ENCODE results near the gene CDKN1B.

CDKN1B gene

GRCh38 chr12:12716793-12717585 is at the start of gene CDKN1B:
Gene CDKN1B, plus strand, starts transcription at chr12:12717368. Its CDS starts 472 bp downstream, at chr12:12717840.
- DNase-seq, result peak; percentile 84

DNA sequence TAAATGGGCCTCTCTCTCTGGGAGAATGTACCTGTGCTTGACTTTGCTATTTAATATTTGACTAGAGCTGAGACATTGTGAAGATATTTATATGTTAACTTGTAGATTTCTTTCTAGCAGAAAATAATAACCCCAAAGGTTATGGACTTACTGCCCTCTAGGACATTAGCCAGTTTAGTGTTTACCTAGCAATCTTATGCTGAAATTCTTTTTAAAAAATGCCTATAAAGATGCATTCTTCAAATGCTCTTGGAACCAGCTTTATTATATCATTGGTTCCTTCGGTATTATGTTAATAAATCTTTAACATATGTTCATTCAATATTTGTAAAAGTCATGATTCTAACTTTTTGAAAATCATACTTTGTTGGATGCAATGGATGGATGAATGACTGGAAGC is 49.2 kb upstream of the CDKN1B start:
- DNase-seq, result no peak

DNA sequence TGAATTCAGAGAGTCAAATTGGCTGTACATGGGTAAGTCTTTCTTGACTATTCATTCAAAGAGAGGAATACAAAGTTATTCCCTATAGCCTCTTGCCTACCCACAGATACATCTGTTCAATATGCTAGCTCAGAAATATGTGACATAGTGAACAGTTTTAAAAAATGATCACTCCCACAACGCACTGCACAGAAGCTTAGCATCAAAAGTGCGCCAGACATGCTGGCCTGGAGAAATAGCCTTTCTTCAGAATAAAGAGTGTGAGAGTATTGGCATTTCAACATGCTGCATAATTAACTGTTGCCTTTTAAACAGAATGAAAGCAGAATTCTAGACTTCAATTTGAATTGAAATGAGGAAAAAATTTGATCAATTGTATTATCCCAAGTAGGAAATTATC is 48.1 kb upstream of the CDKN1B start:
- DNase-seq, result no peak

- DNase-seq, result no peak
Observed at GRCh38 chr12:12671850-12672660, 45.1 kb upstream of the CDKN1B start.

- DNase-seq, result no peak
Observed at GRCh38 chr12:12673296-12673695, 43.9 kb upstream of the CDKN1B start.

DNA sequence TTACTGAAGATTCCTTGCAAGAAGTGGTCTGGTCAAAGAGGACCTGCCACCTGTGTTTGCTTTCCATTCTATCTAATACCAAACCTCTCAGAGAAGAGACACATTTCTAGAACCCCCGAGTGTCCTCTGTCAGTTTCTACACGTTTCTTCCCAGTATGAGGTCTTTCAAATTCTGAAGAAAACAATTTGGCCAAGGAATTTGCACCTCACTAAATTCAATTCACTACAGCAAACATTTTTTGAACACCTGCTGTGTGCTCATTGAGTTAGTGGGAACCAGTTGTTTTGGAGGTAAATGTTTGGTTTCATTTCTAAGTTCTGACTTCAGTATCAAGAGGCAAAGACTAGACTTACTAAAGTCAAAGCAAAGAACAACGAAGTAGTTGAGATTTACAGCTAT is 40.6 kb upstream of the CDKN1B start:
- DNase-seq, result no peak

DNA sequence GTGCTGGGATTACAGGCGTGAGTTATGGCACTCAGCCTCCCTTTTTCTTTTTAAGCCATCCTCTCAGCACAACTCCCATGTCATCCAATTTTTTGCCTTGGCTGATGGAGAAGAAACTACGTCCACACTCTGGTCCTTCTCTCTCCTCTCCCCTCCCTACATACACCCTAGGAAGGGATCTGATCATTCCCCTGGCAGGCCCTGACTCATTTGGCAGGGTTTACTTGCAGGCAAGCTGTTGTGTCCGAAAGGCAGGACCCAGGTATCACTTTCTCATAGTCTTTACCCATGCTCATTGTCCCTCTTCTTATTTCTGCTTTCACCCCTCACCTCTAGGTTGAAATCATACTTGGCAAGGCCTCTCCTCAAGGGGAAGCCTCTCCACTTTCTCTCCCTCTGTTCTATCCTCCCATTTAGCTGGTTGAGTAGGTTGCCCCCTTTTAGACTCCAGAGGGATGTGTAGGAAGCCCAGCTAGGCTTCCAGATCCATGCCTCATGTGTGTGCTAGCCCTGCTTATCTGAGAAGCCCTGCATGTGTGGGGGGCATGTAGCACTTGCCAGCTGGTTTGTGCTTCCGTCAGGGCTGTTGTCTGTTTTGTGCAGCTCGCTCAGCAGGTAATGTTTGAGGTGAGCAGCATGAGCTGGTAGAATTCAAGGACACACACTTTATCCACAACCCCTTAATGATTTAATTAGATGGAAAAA is 36.0 kb upstream of the CDKN1B start:
- DNase-seq, result no peak

GRCh38 chr12:12682284-12682683 is 34.9 kb upstream of the CDKN1B start:
- DNase-seq, result no peak

DNA sequence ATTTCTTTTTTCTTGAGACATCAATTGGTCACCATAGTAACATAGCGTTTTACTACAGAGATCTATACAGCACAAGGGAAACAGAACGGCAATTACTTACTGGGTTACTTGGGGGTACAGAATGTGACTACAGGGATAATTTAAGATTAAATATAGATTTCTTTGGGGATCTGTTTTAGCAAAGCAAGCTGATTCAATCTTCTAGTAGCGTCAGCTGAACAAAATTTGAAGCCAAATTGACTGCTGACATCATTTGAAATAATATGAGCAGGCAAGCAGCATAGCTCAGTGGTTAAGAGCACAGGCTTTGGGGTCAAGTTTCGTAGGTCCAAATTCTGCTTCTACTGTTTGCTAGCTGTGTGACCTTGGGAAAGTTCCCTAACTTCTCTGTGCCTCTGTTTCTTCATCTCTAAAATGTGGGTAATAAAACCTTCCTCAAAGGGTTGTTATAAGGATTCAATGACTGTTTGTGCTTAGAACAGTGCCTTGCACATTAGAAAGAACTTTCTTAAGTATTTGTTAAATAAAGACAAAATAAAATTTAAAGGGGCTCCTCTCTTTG is 34.0 kb upstream of the CDKN1B start:
- no peak for DNase-seq

DNA sequence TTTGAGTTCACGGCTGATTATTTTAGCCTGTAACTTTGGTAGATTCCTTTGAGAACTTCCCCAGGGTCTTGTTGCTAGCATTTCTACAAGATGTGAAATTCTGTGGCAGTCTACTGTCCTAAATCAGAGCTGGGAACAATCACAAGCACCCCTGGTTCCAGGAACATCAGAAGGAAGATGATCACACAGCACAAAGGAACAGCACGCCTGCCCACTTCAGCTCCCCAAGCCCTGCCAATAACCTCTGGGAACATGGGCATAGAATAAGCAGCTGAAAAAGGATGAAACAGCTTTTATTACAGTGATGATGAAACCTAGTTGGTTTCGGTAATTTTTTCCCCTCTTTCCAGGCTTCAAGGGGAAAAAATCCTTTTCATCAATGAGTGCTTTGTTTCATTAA is 33.4 kb upstream of the CDKN1B start:
- DNase-seq, result no peak

GRCh38 chr12:12684375-12685106 is 32.6 kb upstream of the CDKN1B start:
- DNase-seq, result no peak

- no peak for DNase-seq
Observed at GRCh38 chr12:12685305-12685704, 31.9 kb upstream of the CDKN1B start.

DNA sequence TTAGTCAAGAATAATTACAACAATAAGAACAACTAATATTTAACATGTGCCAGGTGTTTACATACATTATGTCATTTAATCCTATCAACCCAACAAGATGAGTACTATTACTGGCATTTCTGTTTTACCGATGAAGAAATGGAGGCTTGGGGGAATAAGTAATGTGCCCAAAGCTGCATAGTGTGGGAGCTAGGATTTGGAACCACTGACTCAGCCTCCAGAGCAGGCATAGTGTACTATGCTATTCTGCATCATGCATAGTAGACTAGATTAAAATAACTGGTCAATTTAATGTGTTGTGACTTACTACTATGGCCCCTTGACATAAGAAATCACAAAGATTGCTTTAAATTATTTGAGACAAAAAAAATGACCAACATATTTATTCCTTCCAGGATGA is 30.7 kb upstream of the CDKN1B start:
- no peak for DNase-seq

GRCh38 chr12:12686925-12687324 is 30.2 kb upstream of the CDKN1B start:
- no peak for DNase-seq

- DNase-seq, result no peak
Observed at GRCh38 chr12:12689647-12690300, 27.4 kb upstream of the CDKN1B start.

- no peak for DNase-seq
Observed at GRCh38 chr12:12691549-12691948, 25.6 kb upstream of the CDKN1B start.

GRCh38 chr12:12693111-12693671 is 24.0 kb upstream of the CDKN1B start:
- no peak for DNase-seq

DNA sequence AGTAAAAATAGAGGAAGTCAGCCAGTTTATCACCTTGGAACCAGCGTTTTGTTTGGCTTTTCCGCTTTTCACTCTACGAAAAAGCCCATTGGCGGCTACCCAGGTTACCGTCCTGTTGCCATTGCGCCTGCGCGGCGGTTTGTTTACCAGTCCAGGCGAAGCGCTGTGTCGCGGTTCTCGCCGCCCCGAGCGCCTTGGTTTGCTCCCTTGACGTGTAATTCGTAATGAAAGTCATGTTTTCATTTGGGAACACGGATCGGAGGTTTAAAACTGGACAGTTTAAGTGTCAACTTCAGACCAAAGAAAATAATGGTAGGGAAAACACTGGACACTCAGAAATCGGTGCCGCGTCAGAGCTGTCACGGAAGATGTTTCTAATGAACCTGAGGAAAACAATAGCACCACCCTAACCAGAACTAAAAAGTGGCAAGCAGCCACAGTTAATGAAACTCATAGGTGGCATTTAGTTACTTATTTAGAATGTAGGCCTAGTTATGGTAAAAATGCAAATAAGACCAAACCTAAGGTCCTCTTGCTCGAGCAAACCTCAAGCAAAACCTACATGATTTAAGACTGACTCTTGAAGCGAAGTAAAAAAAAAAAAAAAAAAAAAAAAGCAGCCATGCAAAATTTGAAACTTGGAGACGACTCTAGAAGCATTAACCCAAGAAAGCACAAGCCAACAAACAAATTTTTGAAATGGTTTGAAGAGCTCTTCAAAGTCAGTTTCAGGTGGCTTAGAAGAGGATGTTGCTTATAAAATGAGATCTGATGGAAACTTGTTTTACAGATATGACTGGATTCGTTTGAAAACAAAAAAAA is 20.4 kb upstream of the CDKN1B start:
- DNase-seq, result no peak

GRCh38 chr12:12699345-12699744 is 17.8 kb upstream of the CDKN1B start:
- no peak for DNase-seq

DNA sequence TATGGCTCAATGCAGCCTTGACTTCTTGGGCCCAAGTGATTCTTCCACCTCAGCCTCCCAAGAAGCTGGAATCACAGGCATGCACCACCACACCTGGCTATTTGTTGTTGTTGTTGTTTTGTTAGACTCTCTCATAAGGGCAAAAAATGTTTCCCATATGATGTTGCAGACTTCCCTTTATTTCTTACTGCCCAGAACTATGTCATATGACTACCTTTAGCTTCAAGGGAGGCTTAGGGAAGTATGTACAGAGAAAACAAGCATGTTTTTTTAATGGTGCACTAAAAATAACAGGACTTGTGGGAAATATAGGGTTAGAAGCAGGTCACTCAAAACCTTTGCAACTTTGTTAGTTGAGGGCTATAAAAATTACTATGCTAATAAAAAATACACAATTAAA is 16.9 kb upstream of the CDKN1B start:
- DNase-seq, result no peak

DNA sequence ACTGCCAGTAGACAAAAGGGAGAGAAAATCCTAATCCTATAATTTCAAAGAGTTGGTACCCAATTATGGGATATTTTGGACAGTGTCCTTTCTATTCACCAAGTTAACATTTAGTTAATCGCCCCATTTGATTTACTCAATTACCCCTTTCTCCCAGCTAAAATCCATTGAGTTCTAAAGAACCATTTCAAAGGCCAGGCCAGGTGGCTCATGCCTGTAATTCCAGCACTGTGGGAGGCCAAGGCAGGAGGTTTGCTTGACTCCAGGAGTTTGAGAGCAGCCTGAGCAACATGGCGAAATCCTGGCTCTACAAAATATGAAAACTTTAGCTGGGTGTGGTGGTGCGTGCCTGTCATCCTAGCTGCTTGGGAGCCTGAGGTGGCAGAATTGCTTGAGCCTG is 15.7 kb upstream of the CDKN1B start:
- DNase-seq, result no peak
